Spleen (tissue), 11 donors: ENCODE results near the gene SOX14. TPM values are rescaled to one million over a fixed set of nuclear protein-coding genes. Genes with fewer than 3 reads are reported as not detected.

ENCODE experiments used
- DNase-seq: peaks from one replicate; pipeline ENCODE4 v3.0.0-alpha.2; 2020
- H3K27ac ChIP-seq, 8 donors: fragments of 200-600 bp; sonication (generic) in 7 of 8; 1 replicate in 4 of 8; 2 replicates in 4 of 8; pipeline versions ENCODE4 v1.5.0 to v1.8.0; 2016 to 2021; ENCODE audit warnings: inconsistent platforms in 4 of 8, mild to moderate bottlenecking in 4 of 8, moderate library complexity in 1 of 8
- H3K27me3 ChIP-seq, 7 donors: fragments of 200-600 bp; sonication (generic) in 6 of 7; replicated peaks in 1 of 7; 1 replicate in 4 of 7; 2 replicates in 3 of 7; pipeline versions ENCODE4 v1.5.0 to v1.8.0; 2016 to 2021; ENCODE audit warnings: inconsistent platforms in 3 of 7, mild to moderate bottlenecking in 1 of 7
- H3K36me3 ChIP-seq, 6 donors: fragments of 200-600 bp; sonication (generic) in 5 of 6; 1 replicate in 4 of 6; 2 replicates in 2 of 6; pipeline versions ENCODE4 v1.5.0 to v1.8.0; 2016 to 2021; ENCODE audit warnings: inconsistent platforms in 2 of 6
- H3K4me1 ChIP-seq, 6 donors: fragments of 200-600 bp; sonication (generic) in 5 of 6; 1 replicate in 3 of 6; 2 replicates in 3 of 6; pipeline versions ENCODE4 v1.5.0 to v1.8.0; 2016 to 2021; ENCODE audit warnings: inconsistent platforms in 3 of 6
- H3K4me3 ChIP-seq, 8 donors: fragments of 200-600 bp; sonication (generic) in 7 of 8; 1 replicate in 4 of 8; 2 replicates in 4 of 8; pipeline versions ENCODE4 v1.5.0 to v1.8.0; 2016 to 2021; ENCODE audit warnings: inconsistent platforms in 4 of 8, mild to moderate bottlenecking in 4 of 8, moderate library complexity in 2 of 8
- H3K9me3 ChIP-seq, 8 donors: fragments of 200-600 bp; sonication (generic) in 7 of 8; 1 replicate in 4 of 8; 2 replicates in 4 of 8; pipeline versions ENCODE4 v1.5.0 to v1.8.0; 2016 to 2021; ENCODE audit warnings: inconsistent platforms in 4 of 8
- CTCF ChIP-seq, 11 experiments: fragments of 200-600 bp in 7 of 11; fragments of 450-650 bp in 4 of 11; sonication (generic) in 4 of 11; IDR thresholded peaks in 8 of 11; conservative IDR thresholded peaks in 3 of 11; 1 replicate in 7 of 11; 2 replicates in 4 of 11; pipeline versions ENCODE4 v1.4.0 to v1.8.0; 2016 to 2021; ENCODE audit warnings: antibody characterized with exemption in 11 of 11, inconsistent platforms in 4 of 11, mild to moderate bottlenecking in 1 of 11
- POLR2A ChIP-seq, 3 donors: fragments of 450-650 bp; IDR thresholded peaks; one replicate each; pipeline ENCODE4 v1.5.1; 2017; ENCODE audit warnings: antibody characterized with exemption in 3 of 3, mild to moderate bottlenecking in 1 of 3
- POLR2AphosphoS5 ChIP-seq, 3 donors: sonication (generic); formaldehyde crosslinking; IDR thresholded peaks; one replicate each; pipeline ENCODE4 v1.5.1; 2017; ENCODE audit warnings: antibody characterized with exemption in 3 of 3
- WGBS, 5 donors: extraction: QIAGEN DNeasy Blood & Tissue Kit in 3 of 5; methylation state at CpG; one replicate each; pipeline versions ENCODE4 v1.1.5 to v1.1.7; 2013 to 2018; 5-methylcytosine and 5-hydroxymethylcytosine counted together
- intact Hi-C: fragments of 100-400 bp; cut with DNase I; formaldehyde crosslinking; loops from one replicate; pipeline ENCODE4 v1.15.0; 2023; ENCODE audit warnings: low total_unique reads
- polyA plus RNA-seq, 3 donors: library from polyadenylated mRNA; stranded (reverse); fragments of 200-250 nt; gene quantifications; one replicate each; pipeline ENCODE4 v1.2.1, GENCODE V29; 2013
- total RNA-seq, 7 donors: library from RNA; depleted of rRNA in 3 of 7; stranded (reverse); fragments of >200 nt in 3 of 7; fragmentation: NEBNext Ultra II Directional in 4 of 7; extraction: Animal tissue kit (Norgen Biotek cat#: 25700) in 4 of 7; gene quantifications; one replicate each; pipeline versions ENCODE4 v1.1.0 to v1.2.1, GENCODE V29; 2016 to 2021
- donor health status: healthy with polysubstance abuse.
- donor health status: DM: no; HTN: no; CAD: no; lungs with moderate emphysema.
- donor health status: DM: no; HTN: no; CAD: no.
- donor health status: Bipolar disorder and iron deficiency.
- donor health status: healthy.
- donor health status: DM: no; HTN: no; CAD: no.
- donor health status: DM: yes; HTN: yes; CAD: no.

Gene SOX14
- total and polyA plus RNA-seq, 10 donors, result not detected

- Histone ChIP-seq H3K9me3 (no peaks in the 10 kb centered on the region), H3K36me3 (no peaks in the 10 kb centered on the region), H3K27ac (no peak overlapping the region), H3K4me1 (peaks cover 9 to 50% (median 39%) of the 10 kb centered on the region in 6 donors), H3K4me3 (peak overlapping the region in 1 of 8 donors; percentile 5), H3K27me3 (peaks cover 12 to 94% (median 70%) of the 10 kb centered on the region in 7 donors)
- TF ChIP-seq POLR2A (IDR thresholded peaks at IDR 0.05) (no peak), CTCF (IDR thresholded peaks at IDR 0.05 in 8 of 11, conservative IDR thresholded peaks at IDR 0.05 in 3 of 11) (no peak), POLR2AphosphoS5 (IDR thresholded peaks at IDR 0.05) (no peak)
- WGBS, 5 donors, result 11 to 19% (median 15%) methylated on average over 7 of the region's 7 CpGs
- DNase-seq, result no peak
- intact Hi-C loops, result no loop called here
Measured at GRCh38 chr3:137772214-137772955, 8.3 kb downstream of the SOX14 start.

GRCh38 chr3:137778941-137779340 lies 14.8 kb downstream of the SOX14 start:
- Histone ChIP-seq H3K36me3 (no peaks in the 10 kb centered on the region), H3K4me1 (no peaks in the 10 kb centered on the region), H3K27ac (no peak overlapping the region), H3K9me3 (no peaks in the 10 kb centered on the region), H3K4me3 (no peak overlapping the region), H3K27me3 (peaks cover 0 to 36% (median 4%) of the 10 kb centered on the region in 7 donors)
- 14 to 37% (median 20%) methylated on average over 2 of the region's 2 CpGs for WGBS, 5 donors
- intact Hi-C loops, result no loop called here
- TF ChIP-seq POLR2AphosphoS5 (IDR thresholded peaks at IDR 0.05) (no peak), POLR2A (IDR thresholded peaks at IDR 0.05) (no peak), CTCF (IDR thresholded peaks at IDR 0.05 in 8 of 11, conservative IDR thresholded peaks at IDR 0.05 in 3 of 11) (no peak)
- DNase-seq, result no peak

- H3K4me3 ChIP-seq, result no peak overlapping the region
- H3K4me1 ChIP-seq, result no peaks in the 10 kb centered on the region
- peaks cover 0 to 24% (median 0%) of the 10 kb centered on the region in 7 donors for H3K27me3 ChIP-seq
- 63 to 76% (median 66%) methylated on average over 6 of the region's 6 CpGs for WGBS, 5 donors
- no peak for DNase-seq
- H3K9me3 ChIP-seq, result no peaks in the 10 kb centered on the region
- intact Hi-C loops, result no loop called here
- H3K27ac ChIP-seq, result no peak overlapping the region
- no peaks in the 10 kb centered on the region for H3K36me3 ChIP-seq
- no peak for TF ChIP-seq POLR2A (IDR thresholded peaks at IDR 0.05)
- no peak for TF ChIP-seq POLR2AphosphoS5 (IDR thresholded peaks at IDR 0.05)
- no peak for TF ChIP-seq CTCF (IDR thresholded peaks at IDR 0.05 in 8 of 11, conservative IDR thresholded peaks at IDR 0.05 in 3 of 11)
Measured at GRCh38 chr3:137787529-137787928, 23.4 kb downstream of the SOX14 start.

- no peaks in the 10 kb centered on the region for H3K36me3 ChIP-seq
- intact Hi-C loops, result no loop called here
- no peak overlapping the region for H3K4me3 ChIP-seq
- TF ChIP-seq CTCF (IDR thresholded peaks at IDR 0.05 in 8 of 11, conservative IDR thresholded peaks at IDR 0.05 in 3 of 11) (no peak), POLR2A (IDR thresholded peaks at IDR 0.05) (no peak), POLR2AphosphoS5 (IDR thresholded peaks at IDR 0.05) (no peak)
- peaks cover 0 to 16% (median 0%) of the 10 kb centered on the region in 7 donors for H3K27me3 ChIP-seq
- no peaks in the 10 kb centered on the region for H3K4me1 ChIP-seq
- no peak overlapping the region for H3K27ac ChIP-seq
- WGBS, 5 donors, result 80 to 91% (median 89%) methylated on average over 5 of the region's 5 CpGs
- H3K9me3 ChIP-seq, result no peaks in the 10 kb centered on the region
- no peak for DNase-seq
Measured at GRCh38 chr3:137789236-137789635, 25.1 kb downstream of the SOX14 start.
